K562 (cell line): ENCODE results near the gene MFSD12. TPM values are rescaled to one million over a fixed set of nuclear protein-coding genes. Genes with fewer than 3 reads are reported as not detected.

Experiments used
- ARID4B ChIP-seq: sonication (generic); formaldehyde crosslinking; IDR thresholded peaks from 2 replicates; pipeline ENCODE4 v1.8.0; 2022; ENCODE audit warnings: mild to moderate bottlenecking, missing genetic modification reagents
- MBD2 ChIP-seq: sonication (generic); IDR thresholded peaks from 2 replicates; pipeline ENCODE4 v1.6.1; 2016; ENCODE audit warnings: low read depth, borderline replicate concordance
- MYC ChIP-seq, 2 experiments: fragments of 250-450 bp in 1 of 2; sonication (Bioruptor Pico) in 1 of 2; IDR thresholded peaks; 2 replicates each; pipeline versions ENCODE4 v1.5.1 to v1.6.1; 2012 to 2021; ENCODE audit warnings: low read depth in 2 of 2, borderline replicate concordance in 1 of 2, improper control_type of control experiment in 1 of 2, low read length in 1 of 2, mild to moderate bottlenecking in 1 of 2, moderate library complexity in 1 of 2
- NFRKB ChIP-seq: fragments of 450-650 bp; IDR thresholded peaks from 2 replicates; pipeline ENCODE4 v1.6.1; 2016; ENCODE audit warnings: low read depth
- NR1H2 ChIP-seq: sonication (generic); formaldehyde crosslinking; IDR thresholded peaks from 2 replicates; pipeline ENCODE4 v1.4.0; 2020; ENCODE audit warnings: mild to moderate bottlenecking, missing genetic modification reagents
- PHB ChIP-seq: fragments of 250-450 bp; sonication (Bioruptor Pico); IDR thresholded peaks from 2 replicates; pipeline ENCODE4 v1.5.0; 2021
- PHTF2 ChIP-seq: fragments of 250-450 bp; sonication (Bioruptor Pico); IDR thresholded peaks from 2 replicates; pipeline ENCODE4 v1.5.0; 2021; ENCODE audit warnings: mild to moderate bottlenecking
- PTRF ChIP-seq: fragments of 450-650 bp; IDR thresholded peaks from 2 replicates; pipeline ENCODE4 v1.6.1; 2016; ENCODE audit warnings: mild to moderate bottlenecking, missing genetic modification characterization, missing compliant biosample characterization
- SMARCA4 ChIP-seq: fragments of 450-650 bp; IDR thresholded peaks from 2 replicates; pipeline ENCODE4 v1.6.1; 2016
- STAT5B ChIP-seq: fragments of 250-450 bp; sonication (Bioruptor Pico); IDR thresholded peaks from 2 replicates; pipeline ENCODE4 v1.8.0; 2021; ENCODE audit warnings: mild to moderate bottlenecking, inconsistent platforms
- ZBTB2 ChIP-seq: fragments of 450-650 bp; IDR thresholded peaks from 2 replicates; pipeline ENCODE4 v1.6.1; 2016; ENCODE audit warnings: antibody characterized with exemption
- ZNF408 ChIP-seq: fragments of 250-450 bp; sonication (Bioruptor Pico); IDR thresholded peaks from 2 replicates; pipeline ENCODE4 v1.4.0; 2020; ENCODE audit warnings: low read depth, mild to moderate bottlenecking, moderate library complexity
- polyA plus RNA-seq, 8 experiments: library from polyadenylated mRNA; depleted of rRNA in 4 of 8; stranded (reverse) in 5 of 8; unstranded in 3 of 8; fragments of >200 nt; fragmentation: Nextera tagmentation in 2 of 8; fragmentation: Illumina TruSeq in 1 of 8; extraction: Ambion mirVana in 2 of 8; extraction: Trizol in 1 of 8; gene quantifications; 2 replicates each; pipeline versions ENCODE4 v1.2.1 to v1.2.3, GENCODE V29; 2011 to 2014; ENCODE audit warnings: inconsistent platforms in 1 of 8, missing spikeins in 1 of 8
- total RNA-seq, 7 experiments: library from RNA; depleted of rRNA in 6 of 7; stranded (reverse); fragments of >200 nt in 6 of 7; fragmentation: Illumina TruSeq in 2 of 7; extraction: Trizol in 2 of 7; gene quantifications; 2 replicates each; pipeline versions ENCODE4 v1.2.1 to v1.2.3, GENCODE V29; 2011 to 2021; ENCODE audit warnings: low replicate concordance in 1 of 7
- TF ChIP-seq, protein P1 (sequence below): fragments of 450-650 bp; IDR thresholded peaks from 2 replicates; pipeline ENCODE4 v1.6.1; 2017; ENCODE audit warnings: antibody characterized with exemption, mild to moderate bottlenecking
- TF ChIP-seq, protein P2 (sequence below), 2 experiments: fragments of 450-650 bp; conservative IDR thresholded peaks; 2 replicates each; pipeline ENCODE4 v1.6.1; 2017; ENCODE audit warnings: mild to moderate bottlenecking in 2 of 2, moderate library complexity in 2 of 2

MFSD12 gene
- total and polyA plus RNA-seq, 9 of the 15 experiments (the other 6 are each of a cell fraction or from before 2014, with no cell fraction given) = 0.69 to 112 (median 31.8) TPM

DNA sequence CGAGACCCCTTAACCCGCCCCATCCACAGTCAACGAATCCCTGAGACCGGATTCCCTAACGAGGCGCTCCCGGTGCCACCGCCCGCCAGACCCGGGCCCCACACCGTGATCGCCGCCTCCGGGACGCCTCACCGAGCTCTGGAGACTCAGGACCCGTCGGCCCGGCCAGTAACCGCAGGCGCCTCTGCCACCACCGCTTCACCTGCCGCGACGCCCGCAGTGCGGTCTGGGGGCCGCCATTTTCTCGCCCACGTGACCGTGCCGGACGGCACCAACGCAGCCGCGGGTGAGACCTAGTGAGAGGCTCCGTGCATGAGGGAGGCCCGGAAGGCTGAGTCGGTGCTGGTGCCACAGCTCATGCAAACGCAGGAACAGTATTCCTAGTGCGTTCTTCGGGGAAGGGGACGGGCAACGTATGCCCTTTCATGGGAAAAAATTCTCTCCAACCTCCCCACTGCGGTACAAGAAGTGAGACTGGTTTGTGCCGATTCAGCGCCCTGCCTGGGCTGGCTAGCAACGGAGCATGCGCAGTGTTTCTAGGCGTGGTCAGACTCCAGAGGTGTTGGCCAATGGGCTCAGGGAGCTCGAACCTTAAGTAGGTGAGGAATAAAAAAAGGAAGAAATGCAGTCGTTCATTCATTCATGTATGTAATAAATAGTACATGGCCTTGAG, 56.8 kb downstream of the MFSD12 start, which contains the start of gene DOHH (continued):
- peak; percentile 93 for TF ChIP-seq MYC (IDR thresholded peaks at IDR 0.05; ENCODE audit: low read depth, low read length)
- peak; percentile 90; the same call in 1 of the 2 replicates for TF ChIP-seq MYC (CRISPR knock-in tag; IDR thresholded peaks at IDR 0.05; ENCODE audit: borderline replicate concordance, low read depth)
- TF ChIP-seq STAT5B = no peak
- TF ChIP-seq PHB = no peak
- no peak for TF ChIP-seq ZNF408
- TF ChIP-seq PHTF2 (CRISPR knock-in tag) = no peak
- peak; percentile 81 for TF ChIP-seq ZBTB2
- TF ChIP-seq MBD2 = peak; percentile 99
- no peak for TF ChIP-seq PTRF
- TF ChIP-seq, protein P1, sequence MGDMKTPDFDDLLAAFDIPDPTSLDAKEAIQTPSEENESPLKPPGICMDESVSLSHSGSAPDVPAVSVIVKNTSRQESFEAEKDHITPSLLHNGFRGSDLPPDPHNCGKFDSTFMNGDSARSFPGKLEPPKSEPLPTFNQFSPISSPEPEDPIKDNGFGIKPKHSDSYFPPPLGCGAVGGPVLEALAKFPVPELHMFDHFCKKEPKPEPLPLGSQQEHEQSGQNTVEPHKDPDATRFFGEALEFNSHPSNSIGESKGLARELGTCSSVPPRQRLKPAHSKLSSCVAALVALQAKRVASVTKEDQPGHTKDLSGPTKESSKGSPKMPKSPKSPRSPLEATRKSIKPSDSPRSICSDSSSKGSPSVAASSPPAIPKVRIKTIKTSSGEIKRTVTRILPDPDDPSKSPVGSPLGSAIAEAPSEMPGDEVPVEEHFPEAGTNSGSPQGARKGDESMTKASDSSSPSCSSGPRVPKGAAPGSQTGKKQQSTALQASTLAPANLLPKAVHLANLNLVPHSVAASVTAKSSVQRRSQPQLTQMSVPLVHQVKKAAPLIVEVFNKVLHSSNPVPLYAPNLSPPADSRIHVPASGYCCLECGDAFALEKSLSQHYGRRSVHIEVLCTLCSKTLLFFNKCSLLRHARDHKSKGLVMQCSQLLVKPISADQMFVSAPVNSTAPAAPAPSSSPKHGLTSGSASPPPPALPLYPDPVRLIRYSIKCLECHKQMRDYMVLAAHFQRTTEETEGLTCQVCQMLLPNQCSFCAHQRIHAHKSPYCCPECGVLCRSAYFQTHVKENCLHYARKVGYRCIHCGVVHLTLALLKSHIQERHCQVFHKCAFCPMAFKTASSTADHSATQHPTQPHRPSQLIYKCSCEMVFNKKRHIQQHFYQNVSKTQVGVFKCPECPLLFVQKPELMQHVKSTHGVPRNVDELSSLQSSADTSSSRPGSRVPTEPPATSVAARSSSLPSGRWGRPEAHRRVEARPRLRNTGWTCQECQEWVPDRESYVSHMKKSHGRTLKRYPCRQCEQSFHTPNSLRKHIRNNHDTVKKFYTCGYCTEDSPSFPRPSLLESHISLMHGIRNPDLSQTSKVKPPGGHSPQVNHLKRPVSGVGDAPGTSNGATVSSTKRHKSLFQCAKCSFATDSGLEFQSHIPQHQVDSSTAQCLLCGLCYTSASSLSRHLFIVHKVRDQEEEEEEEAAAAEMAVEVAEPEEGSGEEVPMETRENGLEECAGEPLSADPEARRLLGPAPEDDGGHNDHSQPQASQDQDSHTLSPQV = no peak
- peak; percentile 88 for TF ChIP-seq NFRKB
- TF ChIP-seq, protein P2, sequence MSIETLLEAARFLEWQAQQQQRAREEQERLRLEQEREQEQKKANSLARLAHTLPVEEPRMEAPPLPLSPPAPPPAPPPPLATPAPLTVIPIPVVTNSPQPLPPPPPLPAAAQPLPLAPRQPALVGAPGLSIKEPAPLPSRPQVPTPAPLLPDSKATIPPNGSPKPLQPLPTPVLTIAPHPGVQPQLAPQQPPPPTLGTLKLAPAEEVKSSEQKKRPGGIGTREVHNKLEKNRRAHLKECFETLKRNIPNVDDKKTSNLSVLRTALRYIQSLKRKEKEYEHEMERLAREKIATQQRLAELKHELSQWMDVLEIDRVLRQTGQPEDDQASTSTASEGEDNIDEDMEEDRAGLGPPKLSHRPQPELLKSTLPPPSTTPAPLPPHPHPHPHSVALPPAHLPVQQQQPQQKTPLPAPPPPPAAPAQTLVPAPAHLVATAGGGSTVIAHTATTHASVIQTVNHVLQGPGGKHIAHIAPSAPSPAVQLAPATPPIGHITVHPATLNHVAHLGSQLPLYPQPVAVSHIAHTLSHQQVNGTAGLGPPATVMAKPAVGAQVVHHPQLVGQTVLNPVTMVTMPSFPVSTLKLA (conservative IDR thresholded peaks at IDR 0.05) = peak; percentile 97 to 98
- TF ChIP-seq SMARCA4 = no peak
- no peak for TF ChIP-seq NR1H2
- peak; percentile 98 for TF ChIP-seq ARID4B (CRISPR knock-in tag)
